ENCODE results near the gene FAM174C. TPM values are rescaled to one million over a fixed set of nuclear protein-coding genes. Genes with fewer than 3 reads are reported as not detected.
A peak's percentile ranks its signal among the peaks of the same experiment; 100 is the strongest.

FAM174C gene
- total RNA-seq, 1 experiment from 2014 or later = 110 TPM

DNA sequence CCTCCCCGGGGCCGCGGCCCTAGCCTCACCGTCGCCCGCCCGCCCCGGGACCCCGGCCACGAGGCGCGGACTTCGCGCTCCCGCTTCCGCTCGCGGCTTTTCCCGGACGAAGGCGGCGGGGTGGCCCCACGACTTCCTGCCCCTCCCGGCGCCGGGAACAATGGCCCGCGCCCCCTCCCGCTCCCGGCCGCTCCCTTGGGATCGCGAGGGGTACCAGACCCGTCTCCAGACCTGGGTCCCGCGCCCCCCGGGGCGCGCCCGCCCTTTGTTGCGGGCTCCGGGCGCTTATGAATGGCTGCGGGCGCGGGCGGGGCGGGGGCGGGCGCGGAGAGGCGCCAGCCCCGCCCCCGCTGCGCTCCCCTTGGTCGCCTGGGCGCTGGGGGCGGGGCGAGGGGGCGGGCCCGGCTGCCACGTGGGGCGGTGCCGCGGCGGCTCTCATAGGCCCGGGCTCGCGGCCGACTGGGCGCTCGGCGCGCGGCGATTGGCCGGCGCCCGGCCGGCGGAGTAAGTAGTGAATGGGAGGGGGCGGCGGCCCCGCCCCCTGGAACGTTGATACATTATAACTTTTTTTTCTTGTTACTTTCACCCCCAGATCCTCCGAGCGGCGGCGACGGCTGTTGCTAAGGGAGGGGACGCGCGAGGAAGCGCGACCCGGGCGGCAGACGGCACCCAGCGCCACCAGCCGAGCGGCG lies 25.9 kb upstream of the FAM174C start:
- no peaks in the 10 kb centered on the region for H3K27me3 ChIP-seq (ENCODE audit: low read length)
- peak overlapping the region; percentile 79 for H3K4me2 ChIP-seq (ENCODE audit: low read length)
- intact Hi-C loops (cut with micrococcal nuclease) = no loop called here
- peaks cover 33% of the 10 kb centered on the region for H3K4me1 ChIP-seq (ENCODE audit: insufficient read depth, low read length)
- H3K27ac ChIP-seq (ENCODE audit: low read length) = peak overlapping the region; percentile 88
- BruUV-seq (replicated peaks) = no TSS peak
- H3K36me3 ChIP-seq (ENCODE audit: low read depth, low read length) = peaks cover 20% of the 10 kb centered on the region
- peak overlapping the region; percentile 86 for H3K9ac ChIP-seq (ENCODE audit: low read length)
- peak overlapping the region; percentile 86 for H3K4me3 ChIP-seq (ENCODE audit: low read length)
- no peak overlapping the region for H2AFZ ChIP-seq (ENCODE audit: low read length)
- no peak for TF ChIP-seq EZH2phosphoT487 (IDR thresholded peaks at IDR 0.05; ENCODE audit: borderline replicate concordance, low read length)
- TF ChIP-seq, protein P1, sequence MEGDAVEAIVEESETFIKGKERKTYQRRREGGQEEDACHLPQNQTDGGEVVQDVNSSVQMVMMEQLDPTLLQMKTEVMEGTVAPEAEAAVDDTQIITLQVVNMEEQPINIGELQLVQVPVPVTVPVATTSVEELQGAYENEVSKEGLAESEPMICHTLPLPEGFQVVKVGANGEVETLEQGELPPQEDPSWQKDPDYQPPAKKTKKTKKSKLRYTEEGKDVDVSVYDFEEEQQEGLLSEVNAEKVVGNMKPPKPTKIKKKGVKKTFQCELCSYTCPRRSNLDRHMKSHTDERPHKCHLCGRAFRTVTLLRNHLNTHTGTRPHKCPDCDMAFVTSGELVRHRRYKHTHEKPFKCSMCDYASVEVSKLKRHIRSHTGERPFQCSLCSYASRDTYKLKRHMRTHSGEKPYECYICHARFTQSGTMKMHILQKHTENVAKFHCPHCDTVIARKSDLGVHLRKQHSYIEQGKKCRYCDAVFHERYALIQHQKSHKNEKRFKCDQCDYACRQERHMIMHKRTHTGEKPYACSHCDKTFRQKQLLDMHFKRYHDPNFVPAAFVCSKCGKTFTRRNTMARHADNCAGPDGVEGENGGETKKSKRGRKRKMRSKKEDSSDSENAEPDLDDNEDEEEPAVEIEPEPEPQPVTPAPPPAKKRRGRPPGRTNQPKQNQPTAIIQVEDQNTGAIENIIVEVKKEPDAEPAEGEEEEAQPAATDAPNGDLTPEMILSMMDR (conservative IDR thresholded peaks at IDR 0.05; ENCODE audit: low read depth, low read length) = no peak
- TF ChIP-seq EZH2 (IDR thresholded peaks at IDR 0.05; ENCODE audit: low read length, unreplicated experiment) = no peak
- H3K9me2 ChIP-seq (replicated peaks; ENCODE audit: low read length) = no peaks in the 10 kb centered on the region
- ChIA-PET POLR2A (ENCODE audit: unreplicated experiment) (no interaction called here), CTCF (no interaction called here)
- H3K9me3 ChIP-seq (ENCODE audit: low read length) = no peaks in the 10 kb centered on the region
- peaks cover 49% of the 10 kb centered on the region for H3K79me2 ChIP-seq (ENCODE audit: low read length)
- peaks cover 5% of the 10 kb centered on the region for H4K20me1 ChIP-seq (ENCODE audit: low read length)
- no peaks in the 10 kb centered on the region for H3F3A ChIP-seq (ENCODE audit: low read length, unreplicated experiment)
- DNase-seq = peak; percentile 88
- ATAC-seq = peak; percentile 14

DNA sequence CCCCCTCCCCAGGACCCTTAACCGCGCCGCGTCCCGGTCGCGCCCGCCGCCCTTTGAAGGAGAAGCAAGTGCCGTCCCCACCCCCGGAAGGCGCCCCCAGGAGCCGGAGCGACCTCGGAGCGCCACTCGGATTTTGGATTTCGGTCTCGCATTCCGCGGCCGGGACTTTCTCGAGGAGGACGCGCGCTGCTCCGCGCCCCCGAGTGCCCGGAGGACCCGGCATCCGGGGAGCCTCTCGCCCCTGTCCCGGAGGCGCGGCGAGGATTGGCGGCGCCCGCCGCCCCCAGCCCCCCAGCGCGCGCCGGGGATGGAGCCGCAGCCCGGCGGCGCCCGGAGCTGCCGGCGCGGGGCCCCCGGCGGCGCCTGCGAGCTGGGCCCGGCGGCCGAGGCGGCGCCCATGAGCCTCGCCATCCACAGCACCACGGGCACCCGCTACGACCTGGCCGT lies 25.3 kb upstream of the FAM174C start:
- no peaks in the 10 kb centered on the region for H3K9me3 ChIP-seq (ENCODE audit: low read length)
- no peak for TF ChIP-seq EZH2 (IDR thresholded peaks at IDR 0.05; ENCODE audit: low read length, unreplicated experiment)
- no peak for TF ChIP-seq EZH2phosphoT487 (IDR thresholded peaks at IDR 0.05; ENCODE audit: borderline replicate concordance, low read length)
- TF ChIP-seq, protein P1 (conservative IDR thresholded peaks at IDR 0.05; ENCODE audit: low read depth, low read length) = no peak
- peaks cover 49% of the 10 kb centered on the region for H3K79me2 ChIP-seq (ENCODE audit: low read length)
- no peak for ATAC-seq
- POLR2A ChIA-PET (ENCODE audit: unreplicated experiment) = no interaction called here
- H4K20me1 ChIP-seq (ENCODE audit: low read length) = peaks cover 8% of the 10 kb centered on the region
- H3K4me2 ChIP-seq (ENCODE audit: low read length) = peak overlapping the region; percentile 79
- H2AFZ ChIP-seq (ENCODE audit: low read length) = no peak overlapping the region
- H3K27ac ChIP-seq (ENCODE audit: low read length) = peak overlapping the region; percentile 32; the same call in 1 of the 2 replicates
- peaks cover 27% of the 10 kb centered on the region for H3K4me1 ChIP-seq (ENCODE audit: insufficient read depth, low read length)
- DNase-seq = no peak
- peak overlapping the region; percentile 86 for H3K9ac ChIP-seq (ENCODE audit: low read length)
- H3K27me3 ChIP-seq (ENCODE audit: low read length) = no peaks in the 10 kb centered on the region
- intact Hi-C loops (cut with micrococcal nuclease) = no loop called here
- no TSS peak for BruUV-seq (replicated peaks)
- H3K9me2 ChIP-seq (replicated peaks; ENCODE audit: low read length) = no peaks in the 10 kb centered on the region
- no peaks in the 10 kb centered on the region for H3F3A ChIP-seq (ENCODE audit: low read length, unreplicated experiment)
- peak overlapping the region; percentile 86 for H3K4me3 ChIP-seq (ENCODE audit: low read length)
- peaks cover 26% of the 10 kb centered on the region for H3K36me3 ChIP-seq (ENCODE audit: low read depth, low read length)
- CTCF ChIA-PET = no interaction called here
